Testis (tissue), 2 donors: Measurements from ENCODE around the gene C6orf89.

Experiments
- POLR2A ChIP-seq: fragments of 450-650 bp; IDR thresholded peaks from one replicate; pipeline ENCODE4 v1.6.1; 2017; ENCODE audit warnings: antibody characterized with exemption, mild to moderate bottlenecking, moderate library complexity
- TF ChIP-seq, protein P1 (sequence below), 3 experiments: fragments of 450-650 bp in 2 of 3; fragments of 200-600 bp in 1 of 3; sonication (generic) in 1 of 3; IDR thresholded peaks; one replicate each; pipeline ENCODE4 v1.5.1; 2016 to 2019; ENCODE audit warnings: antibody characterized with exemption in 3 of 3, mild to moderate bottlenecking in 2 of 3, moderate library complexity in 1 of 3

DNA sequence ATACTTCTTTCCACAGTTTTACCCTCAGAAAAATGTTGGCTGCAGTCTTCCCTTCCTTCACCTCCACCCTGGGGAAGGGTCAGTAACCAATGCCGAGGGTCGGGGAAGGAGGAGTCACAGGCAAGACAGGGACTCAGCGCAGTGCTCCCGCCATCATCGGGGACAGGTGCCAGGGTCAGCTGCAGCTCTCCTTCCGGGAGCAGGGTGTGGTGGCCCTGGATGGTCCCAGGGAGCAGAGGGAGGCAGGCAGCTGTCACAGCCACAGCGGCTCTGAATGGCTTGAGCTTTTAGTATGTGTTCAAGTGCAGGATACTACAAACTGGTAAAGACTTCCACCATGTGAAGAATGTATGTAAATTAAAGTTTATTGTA lies 42.8 kb downstream of the C6orf89 start:
- TF ChIP-seq, protein P1, sequence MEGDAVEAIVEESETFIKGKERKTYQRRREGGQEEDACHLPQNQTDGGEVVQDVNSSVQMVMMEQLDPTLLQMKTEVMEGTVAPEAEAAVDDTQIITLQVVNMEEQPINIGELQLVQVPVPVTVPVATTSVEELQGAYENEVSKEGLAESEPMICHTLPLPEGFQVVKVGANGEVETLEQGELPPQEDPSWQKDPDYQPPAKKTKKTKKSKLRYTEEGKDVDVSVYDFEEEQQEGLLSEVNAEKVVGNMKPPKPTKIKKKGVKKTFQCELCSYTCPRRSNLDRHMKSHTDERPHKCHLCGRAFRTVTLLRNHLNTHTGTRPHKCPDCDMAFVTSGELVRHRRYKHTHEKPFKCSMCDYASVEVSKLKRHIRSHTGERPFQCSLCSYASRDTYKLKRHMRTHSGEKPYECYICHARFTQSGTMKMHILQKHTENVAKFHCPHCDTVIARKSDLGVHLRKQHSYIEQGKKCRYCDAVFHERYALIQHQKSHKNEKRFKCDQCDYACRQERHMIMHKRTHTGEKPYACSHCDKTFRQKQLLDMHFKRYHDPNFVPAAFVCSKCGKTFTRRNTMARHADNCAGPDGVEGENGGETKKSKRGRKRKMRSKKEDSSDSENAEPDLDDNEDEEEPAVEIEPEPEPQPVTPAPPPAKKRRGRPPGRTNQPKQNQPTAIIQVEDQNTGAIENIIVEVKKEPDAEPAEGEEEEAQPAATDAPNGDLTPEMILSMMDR (IDR thresholded peaks at IDR 0.05) = no peak
- no peak for TF ChIP-seq POLR2A
